NB4 (cell line): ENCODE results near the gene CCL26.

ENCODE experiments used
- CTCF ChIP-seq: IDR thresholded peaks from one replicate; pipeline ENCODE4 v1.5.1; 2012; ENCODE audit warnings: low read depth, low read length
- MYC ChIP-seq: IDR thresholded peaks from 2 replicates; pipeline ENCODE4 v1.6.1; 2011; ENCODE audit warnings: low read depth, low read length
- POLR2A ChIP-seq: IDR thresholded peaks from 2 replicates; pipeline ENCODE4 v1.6.1; 2011; ENCODE audit warnings: mild to moderate bottlenecking; ENCODE audit not compliant: insufficient read length; ENCODE audit errors: extremely low read depth

GRCh38 chr7:75814407-75814947 is 42.5 kb upstream of the CCL26 start:
- TF ChIP-seq CTCF: no peak
- no peak for TF ChIP-seq MYC
- TF ChIP-seq POLR2A: no peak
